K562 (cell line): ENCODE data around the gene RRAS. TPM values are rescaled to one million over a fixed set of nuclear protein-coding genes. Genes with fewer than 3 reads are reported as not detected.

ENCODE experiments used
- ATAC-seq: fragments of 200-7000 bp; cut with Tn5 transposase; 3 replicates; pipeline ENCODE4 v1.9.1; 2020; ENCODE audit warnings: moderate library complexity
- BruUV-seq: library from RNA; stranded (reverse); fragments of 400-500 nt; replicated peaks from 2 replicates; lab custom pipeline; 2021; lab: Mats Ljungman, UMichigan
- CTCF ChIA-PET: fragments of 300-600 bp; formaldehyde crosslinking; extraction: SDS; loops from one replicate; lab custom pipeline; 2021; ENCODE audit warnings: low intra/inter-chr PET ratio; lab: Yijun Ruan, JAX
- POLR2A ChIA-PET: fragments of 300-600, 350-650 bp; sonication (Branson Sonifier 250); formaldehyde crosslinking; extraction: SDS; loops from one replicate; lab custom pipeline; 2021; ENCODE audit warnings: antibody characterized with exemption, inconsistent platforms; lab: Yijun Ruan, JAX
- DNase-seq, 4 experiments: peaks; one replicate each; pipeline versions ENCODE4 v3.0.0 to v3.0.0-alpha.2; 2011 to 2018; ENCODE audit warnings: low spot score in 3 of 4, mixed read lengths in 3 of 4; ENCODE audit errors: extremely low read depth in 1 of 4
- FAIRE-seq: peaks from 2 replicates; lab custom pipeline; 2011; peaks lifted over from hg19 to GRCh38; lab: Jason Lieb, UNC
- H2AFZ ChIP-seq: 2 replicates; pipeline ENCODE4 v1.6.0; 2011; ENCODE audit warnings: low read depth, low read length, control low read depth, inconsistent platforms
- H3K27ac ChIP-seq: fragments of 200-600 bp; 3 replicates; pipeline ENCODE4 v1.8.0; 2011; ENCODE audit warnings: low read depth, mild to moderate bottlenecking, control low read depth, inconsistent platforms, low read length, moderate library complexity, mixed read lengths; ENCODE audit errors: extremely low read depth
- H3K27me3 ChIP-seq, 2 experiments: fragments of 300-600 bp in 1 of 2; 2 replicates in 1 of 2; 3 replicates in 1 of 2; pipeline versions ENCODE4 v1.6.0 to v1.8.0; 2011; ENCODE audit warnings: inconsistent platforms in 2 of 2, low read length in 2 of 2, mild to moderate bottlenecking in 1 of 2, mixed read lengths in 1 of 2, moderate library complexity in 1 of 2; ENCODE audit not compliant: control insufficient read depth in 2 of 2, insufficient read depth in 2 of 2
- H3K36me3 ChIP-seq: fragments of 300-600 bp; 3 replicates; pipeline ENCODE4 v1.8.0; 2011; ENCODE audit warnings: mild to moderate bottlenecking, low read length, inconsistent platforms; ENCODE audit not compliant: control insufficient read depth, insufficient read depth
- H3K4me1 ChIP-seq, 2 experiments: fragments of 200-600 bp in 1 of 2; replicated peaks in 1 of 2; 2 replicates in 1 of 2; 3 replicates in 1 of 2; pipeline versions ENCODE4 v1.5.1 to v1.8.0; 2011; ENCODE audit warnings: inconsistent platforms in 2 of 2, low read length in 2 of 2, mild to moderate bottlenecking in 1 of 2, mixed read lengths in 1 of 2, moderate library complexity in 1 of 2; ENCODE audit not compliant: control insufficient read depth in 2 of 2, insufficient read depth in 2 of 2
- H3K4me2 ChIP-seq: 2 replicates; pipeline ENCODE4 v1.6.1; 2011; ENCODE audit warnings: low read length, control low read depth, inconsistent platforms, mixed read lengths; ENCODE audit not compliant: insufficient read depth
- H3K4me3 ChIP-seq: fragments of 200-600 bp; sonication (generic), shearing (Covaris generic); 2 replicates; pipeline ENCODE4 v1.5.1; 2016; ENCODE audit warnings: control low read depth, inconsistent platforms
- H3K79me2 ChIP-seq: fragments of 200-600 bp; 3 replicates; pipeline ENCODE4 v1.8.0; 2011; ENCODE audit warnings: low read length, inconsistent platforms; ENCODE audit not compliant: control insufficient read depth, insufficient read depth
- H3K9ac ChIP-seq, 2 experiments: 2 replicates each; pipeline versions ENCODE4 v1.6.0 to v1.6.1; 2011; ENCODE audit warnings: low read depth in 2 of 2, low read length in 2 of 2, control low read depth in 1 of 2, inconsistent platforms in 1 of 2, mild to moderate bottlenecking in 1 of 2, mixed read lengths in 1 of 2; ENCODE audit not compliant: insufficient read depth in 1 of 2
- H3K9me1 ChIP-seq: one replicate; pipeline ENCODE4 v1.6.0; 2011; ENCODE audit warnings: inconsistent platforms, mild to moderate bottlenecking, low read length, moderate library complexity; ENCODE audit not compliant: control insufficient read depth, insufficient read depth
- H3K9me3 ChIP-seq: replicated peaks from 2 replicates; pipeline ENCODE4 v1.5.1; 2011; ENCODE audit warnings: low read depth, low read length, inconsistent platforms; ENCODE audit not compliant: control insufficient read depth, insufficient read depth
- H4K20me1 ChIP-seq: replicated peaks from 2 replicates; pipeline ENCODE4 v1.6.1; 2011; ENCODE audit warnings: low read length, inconsistent platforms, mixed read lengths; ENCODE audit not compliant: control insufficient read depth, insufficient read depth
- EGR1 ChIP-seq: fragments of 450-650 bp; conservative IDR thresholded peaks from 2 replicates; pipeline ENCODE4 v1.6.1; 2017; ENCODE audit warnings: mild to moderate bottlenecking
- KLF16 ChIP-seq: IDR thresholded peaks from 2 replicates; pipeline ENCODE4 v1.6.1; 2016; ENCODE audit warnings: antibody characterized with exemption
- MTF1 ChIP-seq: fragments of 250-450 bp; sonication (Bioruptor Pico); IDR thresholded peaks from 2 replicates; pipeline ENCODE4 v1.9.0; 2021; ENCODE audit warnings: moderate library complexity, mild to moderate bottlenecking, inconsistent platforms, borderline replicate concordance
- NR3C1 ChIP-seq: sonication (generic); formaldehyde crosslinking; IDR thresholded peaks from 2 replicates; pipeline ENCODE4 v1.8.1; 2022; ENCODE audit warnings: missing genetic modification reagents
- SRSF7 ChIP-seq: fragments of 200-400 bp; formaldehyde crosslinking; optimal IDR thresholded peaks from 2 replicates; pipeline ENCODE3; 2017; ENCODE audit warnings: mild to moderate bottlenecking, low read depth, low read length
- TARDBP ChIP-seq: fragments of 450-650 bp; IDR thresholded peaks from 2 replicates; pipeline ENCODE4 v1.6.1; 2016
- U2AF2 ChIP-seq: fragments of 200-400 bp; formaldehyde crosslinking; optimal IDR thresholded peaks from 2 replicates; pipeline ENCODE3; 2017; ENCODE audit warnings: low read depth, mild to moderate bottlenecking, low read length
- ZNF324 ChIP-seq: fragments of 250-450 bp; sonication (Bioruptor Pico); IDR thresholded peaks from 2 replicates; pipeline ENCODE4 v1.4.0; 2020; ENCODE audit warnings: mild to moderate bottlenecking
- ZNF408 ChIP-seq: fragments of 250-450 bp; sonication (Bioruptor Pico); IDR thresholded peaks from 2 replicates; pipeline ENCODE4 v1.4.0; 2020; ENCODE audit warnings: low read depth, mild to moderate bottlenecking, moderate library complexity
- ZNF830 ChIP-seq: fragments of 250-450 bp; sonication (Bioruptor Pico); IDR thresholded peaks from 2 replicates; pipeline ENCODE4 v1.5.0; 2021; ENCODE audit warnings: mild to moderate bottlenecking
- WGBS: fragments of 100-300 bp; shearing (Covaris generic); methylation state at CpG from one replicate; pipeline ENCODE4 v1.1.6; 2016; ENCODE audit warnings: low coverage, mixed read lengths; ENCODE audit not compliant: insufficient coverage; ENCODE audit errors: missing lambda C conversion rate; 5-methylcytosine and 5-hydroxymethylcytosine counted together
- in situ Hi-C: fragments of 300-500 bp; cut with MboI; formaldehyde crosslinking; loops from 4 replicates; pipeline ENCODE4 v1.15.0; 2018; ENCODE audit warnings: inconsistent platforms, mixed read lengths
- intact Hi-C: fragments of 100-400 bp; cut with micrococcal nuclease; formaldehyde crosslinking; loops from 2 replicates; pipeline ENCODE4 v1.14.2; 2022
- polyA plus RNA-seq, 8 experiments: library from polyadenylated mRNA; depleted of rRNA in 4 of 8; stranded (reverse) in 5 of 8; unstranded in 3 of 8; fragments of >200 nt; fragmentation: Nextera tagmentation in 2 of 8; fragmentation: Illumina TruSeq in 1 of 8; extraction: Ambion mirVana in 2 of 8; extraction: Trizol in 1 of 8; gene quantifications; 2 replicates each; pipeline versions ENCODE4 v1.2.1 to v1.2.3, GENCODE V29; 2011 to 2014; ENCODE audit warnings: inconsistent platforms in 1 of 8, missing spikeins in 1 of 8
- total RNA-seq, 7 experiments: library from RNA; depleted of rRNA in 6 of 7; stranded (reverse); fragments of >200 nt in 6 of 7; fragmentation: Illumina TruSeq in 2 of 7; extraction: Trizol in 2 of 7; gene quantifications; 2 replicates each; pipeline versions ENCODE4 v1.2.1 to v1.2.3, GENCODE V29; 2011 to 2021; ENCODE audit warnings: low replicate concordance in 1 of 7
- TF ChIP-seq, protein P1 (sequence below): fragments of 250-450 bp; sonication (Bioruptor Pico); IDR thresholded peaks from 2 replicates; pipeline ENCODE4 v1.5.0; 2022; ENCODE audit warnings: mild to moderate bottlenecking
- TF ChIP-seq, protein P2 (sequence below): fragments of 250-450 bp; sonication (Bioruptor Pico); IDR thresholded peaks from 2 replicates; pipeline ENCODE4 v1.8.0; 2021; ENCODE audit warnings: moderate library complexity, mild to moderate bottlenecking, inconsistent platforms
- TF ChIP-seq, protein P3 (sequence below): sonication (generic); formaldehyde crosslinking; IDR thresholded peaks from 2 replicates; pipeline ENCODE4 v1.8.0; 2022; ENCODE audit warnings: missing genetic modification reagents, mild to moderate bottlenecking, borderline replicate concordance

Gene RRAS
- total and polyA plus RNA-seq, 9 of the 15 experiments (the other 6 are each of a cell fraction or from before 2014, with no cell fraction given): 0.70 to 17.3 (median 8.2) TPM

DNA sequence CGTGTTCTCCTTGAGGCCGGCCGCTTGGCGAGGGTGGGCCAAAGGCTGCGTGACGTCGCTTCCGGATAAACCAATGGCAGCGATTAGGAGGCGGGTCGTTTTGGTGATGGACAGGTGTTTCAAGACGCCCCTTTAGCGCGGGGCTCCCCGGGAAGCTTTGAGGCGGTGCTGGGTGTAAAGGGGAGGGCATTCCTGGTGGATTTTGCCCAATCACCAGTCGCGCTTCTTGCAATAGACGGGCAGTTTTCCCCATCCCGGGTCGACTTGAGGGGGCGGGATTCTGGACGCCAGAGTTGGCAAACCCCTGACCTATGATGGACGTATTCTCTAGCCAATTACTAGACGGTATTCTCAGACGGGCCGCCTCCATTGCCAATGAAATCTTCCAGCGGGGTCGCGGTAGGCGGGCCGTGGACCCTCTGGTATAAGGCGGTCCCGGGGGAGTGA lies 36.9 kb upstream of the RRAS start (continued):
- TF ChIP-seq, protein P1, sequence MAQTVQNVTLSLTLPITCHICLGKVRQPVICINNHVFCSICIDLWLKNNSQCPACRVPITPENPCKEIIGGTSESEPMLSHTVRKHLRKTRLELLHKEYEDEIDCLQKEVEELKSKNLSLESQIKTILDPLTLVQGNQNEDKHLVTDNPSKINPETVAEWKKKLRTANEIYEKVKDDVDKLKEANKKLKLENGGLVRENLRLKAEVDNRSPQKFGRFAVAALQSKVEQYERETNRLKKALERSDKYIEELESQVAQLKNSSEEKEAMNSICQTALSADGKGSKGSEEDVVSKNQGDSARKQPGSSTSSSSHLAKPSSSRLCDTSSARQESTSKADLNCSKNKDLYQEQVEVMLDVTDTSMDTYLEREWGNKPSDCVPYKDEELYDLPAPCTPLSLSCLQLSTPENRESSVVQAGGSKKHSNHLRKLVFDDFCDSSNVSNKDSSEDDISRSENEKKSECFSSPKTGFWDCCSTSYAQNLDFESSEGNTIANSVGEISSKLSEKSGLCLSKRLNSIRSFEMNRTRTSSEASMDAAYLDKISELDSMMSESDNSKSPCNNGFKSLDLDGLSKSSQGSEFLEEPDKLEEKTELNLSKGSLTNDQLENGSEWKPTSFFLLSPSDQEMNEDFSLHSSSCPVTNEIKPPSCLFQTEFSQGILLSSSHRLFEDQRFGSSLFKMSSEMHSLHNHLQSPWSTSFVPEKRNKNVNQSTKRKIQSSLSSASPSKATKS (CRISPR knock-in tag): no peak
- no peak for TF ChIP-seq ZNF830 (CRISPR knock-in tag)
- no peak for TF ChIP-seq U2AF2
- no peak for TF ChIP-seq MTF1 (CRISPR knock-in tag)

DNA sequence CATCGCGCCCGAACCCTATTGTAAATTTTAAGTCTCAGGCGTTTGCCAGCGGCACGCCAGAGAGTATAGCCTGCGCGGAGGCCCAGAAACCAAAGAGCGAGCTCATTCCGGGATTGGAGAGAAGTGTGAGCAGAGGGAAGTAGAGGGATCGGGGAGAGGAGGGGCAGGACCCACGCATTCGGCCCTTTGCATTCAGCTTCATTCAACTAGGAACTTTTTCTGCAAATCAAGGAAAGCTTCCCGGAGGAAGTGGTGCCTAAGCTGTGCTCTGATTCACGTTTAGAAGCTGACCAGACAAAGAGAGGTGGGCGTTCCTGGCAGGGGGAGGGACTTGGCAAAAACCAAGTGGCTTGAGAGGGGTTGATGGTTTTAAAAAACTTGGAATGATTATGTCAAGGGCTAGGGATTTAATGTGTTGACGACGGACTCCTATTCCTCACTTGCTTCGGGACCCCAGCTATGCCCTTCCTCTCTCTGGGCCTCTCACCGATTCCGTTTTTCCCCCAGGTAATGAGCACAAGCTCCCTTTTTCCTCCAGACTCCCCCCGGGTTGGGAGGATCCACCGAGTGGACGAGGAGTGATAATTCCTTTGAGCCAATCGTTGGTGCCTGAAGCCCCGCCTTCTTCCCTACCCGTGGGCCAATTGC lies 36.3 kb upstream of the RRAS start:
- Histone ChIP-seq H3K9me1 (no peaks in the 10 kb centered on the region), H3K9me3 (no peaks in the 10 kb centered on the region; the same call in 1 of the 2 replicates), H3K4me2 (peak overlapping the region; percentile 94), H3K4me3 (peak overlapping the region; percentile 85), H3K27me3 (no peaks in the 10 kb centered on the region), H3K9ac (peak overlapping the region; percentile 89 to 96), H2AFZ (peak overlapping the region; percentile 91), H3K4me1 (peaks cover 37 to 48% of the 10 kb centered on the region in 2 experiments), H3K27ac (peak overlapping the region; percentile 97), H4K20me1 (peaks cover 21% of the 10 kb centered on the region), H3K36me3 (peaks cover 48% of the 10 kb centered on the region; the same call in 2 of the 3 replicates), H3K79me2 (peaks cover 42% of the 10 kb centered on the region)
- FAIRE-seq: no peak
- ChIA-PET POLR2A (interaction anchor here (0.6 to 2.7 kb wide), 38 partner anchors 10 to 371 kb away, joined by 3 to 35 read pairs (median 4); partner anchors contain the start of genes ADM5, BCL2L12, FUZ and IRF3), CTCF (interaction anchor here (0.6 kb wide), 1 partner anchor 173 kb away, joined by 4 read pairs; no protein-coding TSS in a partner anchor)
- under 1% methylated on average over 27 of the region's 27 CpGs for whole genome bisulfite sequencing
- peak; percentile 32 for ATAC-seq
- intact Hi-C loops: loop anchor here (2.0 to 5.0 kb wide), 5 partner anchors 33 to 191 kb away; partner anchors contain the start of genes AP2A1, PNKP, PRR12 and SCAF1
- in situ Hi-C loops: no loop called here
- peak; percentile 74 to 94 (median 80) for DNase-seq
- BruUV-seq: TSS peak; percentile 99
- TF ChIP-seq TARDBP (peak; percentile 19; the same call in 1 of the 2 replicates), EGR1 (peak; percentile 74), KLF16 (no peak), NR3C1 (CRISPR knock-in tag) (no peak), ZNF324 (no peak), SRSF7 (no peak), ZNF408 (CRISPR knock-in tag) (no peak)
- TF ChIP-seq, protein P2, sequence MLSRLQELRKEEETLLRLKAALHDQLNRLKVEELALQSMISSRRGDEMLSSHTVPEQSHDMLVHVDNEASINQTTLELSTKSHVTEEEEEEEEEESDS: no peak
- TF ChIP-seq, protein P3, sequence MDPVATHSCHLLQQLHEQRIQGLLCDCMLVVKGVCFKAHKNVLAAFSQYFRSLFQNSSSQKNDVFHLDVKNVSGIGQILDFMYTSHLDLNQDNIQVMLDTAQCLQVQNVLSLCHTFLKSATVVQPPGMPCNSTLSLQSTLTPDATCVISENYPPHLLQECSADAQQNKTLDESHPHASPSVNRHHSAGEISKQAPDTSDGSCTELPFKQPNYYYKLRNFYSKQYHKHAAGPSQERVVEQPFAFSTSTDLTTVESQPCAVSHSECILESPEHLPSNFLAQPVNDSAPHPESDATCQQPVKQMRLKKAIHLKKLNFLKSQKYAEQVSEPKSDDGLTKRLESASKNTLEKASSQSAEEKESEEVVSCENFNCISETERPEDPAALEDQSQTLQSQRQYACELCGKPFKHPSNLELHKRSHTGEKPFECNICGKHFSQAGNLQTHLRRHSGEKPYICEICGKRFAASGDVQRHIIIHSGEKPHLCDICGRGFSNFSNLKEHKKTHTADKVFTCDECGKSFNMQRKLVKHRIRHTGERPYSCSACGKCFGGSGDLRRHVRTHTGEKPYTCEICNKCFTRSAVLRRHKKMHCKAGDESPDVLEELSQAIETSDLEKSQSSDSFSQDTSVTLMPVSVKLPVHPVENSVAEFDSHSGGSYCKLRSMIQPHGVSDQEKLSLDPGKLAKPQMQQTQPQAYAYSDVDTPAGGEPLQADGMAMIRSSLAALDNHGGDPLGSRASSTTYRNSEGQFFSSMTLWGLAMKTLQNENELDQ (CRISPR knock-in tag): peak; percentile 46; the same call in 1 of the 2 replicates
